IPS-NIHi7 (cell line): Measurements from ENCODE around the gene ZNFX1.
"Not testable (repeated sequence)": the region's sequence is repeated elsewhere in the genome, so short reads cannot be mapped to it uniquely, and the experiment has no call there.

ENCODE experiments used
- DNase-seq: peaks from one replicate; pipeline ENCODE4 v3.0.0; 2012; ENCODE audit warnings: mixed read lengths; ENCODE audit errors: extremely low spot score

ZNFX1 gene

GRCh38 chr20:49278036-49278817, at the start of gene ZNFX1:
TSS of gene ZNFX1 (minus strand) at chr20:49278057. CDS start at chr20:49275839, 2,218 bp downstream.
- peak; percentile 97 for DNase-seq

- DNase-seq, result no peak
These were observed 48.2 kb upstream of the ZNFX1 start for GRCh38 chr20:49326026-49326425.

GRCh38 chr20:49324306-49324705, 46.4 kb upstream of the ZNFX1 start:
- DNase-seq, result no peak

GRCh38 chr20:49323622-49324238, 45.9 kb upstream of the ZNFX1 start:
- DNase-seq, result peak; percentile 48

GRCh38 chr20:49320460-49320859, 42.6 kb upstream of the ZNFX1 start:
- peak; percentile 75 for DNase-seq

GRCh38 chr20:49319208-49319809, 41.5 kb upstream of the ZNFX1 start:
- DNase-seq, result no peak

- DNase-seq, result peak; percentile 45
These were observed 40.8 kb upstream of the ZNFX1 start for GRCh38 chr20:49318430-49319207.

GRCh38 chr20:49318091-49318429, 40.2 kb upstream of the ZNFX1 start:
- no peak for DNase-seq

- DNase-seq, result no peak
These were observed 38.8 kb upstream of the ZNFX1 start for GRCh38 chr20:49316704-49317103.

GRCh38 chr20:49315580-49315979, 37.7 kb upstream of the ZNFX1 start:
- DNase-seq, result no peak

GRCh38 chr20:49314052-49314451, 36.2 kb upstream of the ZNFX1 start:
- not testable (repeated sequence) for DNase-seq

GRCh38 chr20:49313283-49313682, 35.4 kb upstream of the ZNFX1 start:
- no peak for DNase-seq

- no peak for DNase-seq
These were observed 34.8 kb upstream of the ZNFX1 start for GRCh38 chr20:49312661-49313060.

- no peak for DNase-seq
These were observed 32.8 kb upstream of the ZNFX1 start for GRCh38 chr20:49310705-49311104.

GRCh38 chr20:49308875-49309274, 31.0 kb upstream of the ZNFX1 start:
- DNase-seq, result no peak

GRCh38 chr20:49306903-49307620, 29.2 kb upstream of the ZNFX1 start:
- no peak for DNase-seq

GRCh38 chr20:49303065-49303552, 25.3 kb upstream of the ZNFX1 start:
- no peak for DNase-seq

- no peak for DNase-seq
These were observed 20.0 kb upstream of the ZNFX1 start for GRCh38 chr20:49297605-49298530.

GRCh38 chr20:49294002-49294654, 16.3 kb upstream of the ZNFX1 start:
- not testable (repeated sequence) for DNase-seq

GRCh38 chr20:49293122-49293521, 15.3 kb upstream of the ZNFX1 start:
- no peak for DNase-seq
